ENCODE measurements around the gene FAF2.

FAF2 gene

DNA sequence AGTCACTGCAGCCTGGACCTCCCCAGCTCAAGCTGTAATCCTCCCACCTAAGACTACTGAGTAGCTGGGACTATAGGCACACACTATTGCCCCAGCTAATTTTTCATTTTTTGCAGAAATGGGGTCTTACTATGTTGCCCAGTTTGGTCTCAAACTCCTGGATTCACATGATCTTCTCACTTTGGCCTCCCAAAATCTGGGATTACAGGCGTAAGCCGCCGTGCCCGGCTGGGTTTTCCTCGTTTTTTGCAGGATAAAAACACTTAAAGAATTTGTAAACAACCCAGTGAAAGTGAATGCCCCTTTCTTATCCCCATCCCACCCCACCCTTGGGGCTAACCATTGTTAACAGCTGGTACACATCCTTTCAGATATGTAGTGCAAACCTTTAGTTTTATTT lies 39.6 kb upstream of the FAF2 start:
- H3K4ac ChIP-seq (ENCODE audit: low read depth in 1 of 2, low read length in 2 of 2): no peak overlapping the region
- no peak overlapping the region for H2BK120ac ChIP-seq (ENCODE audit: low read depth, low read length)
- no peak overlapping the region for H3K4me3 ChIP-seq (ENCODE audit: insufficient read depth in 1 of 2, low read depth in 1 of 2, low read length in 2 of 2)
- no peak overlapping the region for H2BK15ac ChIP-seq (ENCODE audit: low read depth, poor library complexity, severe bottlenecking)
- no peak overlapping the region for H4K8ac ChIP-seq (ENCODE audit: low read length)
- no peak for DNase-seq
- no peaks in the 10 kb centered on the region for H3K9me3 ChIP-seq (ENCODE audit: control insufficient read depth, low read length)
- peaks cover 28 to 46% of the 10 kb centered on the region in 2 experiments for H3K36me3 ChIP-seq (ENCODE audit: control insufficient read depth in 1 of 2, insufficient read depth in 2 of 2, low read depth in 1 of 2, low read length in 2 of 2)
- H3K79me1 ChIP-seq (replicated peaks; ENCODE audit: low read length, poor library complexity, severe bottlenecking): peaks cover 33% of the 10 kb centered on the region
- no peak overlapping the region for H2AK5ac ChIP-seq (ENCODE audit: low read length, severe bottlenecking)
- H3K27ac ChIP-seq (ENCODE audit: low read length, poor library complexity, severe bottlenecking): no peak overlapping the region
- H2BK12ac ChIP-seq (ENCODE audit: low read length in 2 of 2): no peak overlapping the region
- H3K9ac ChIP-seq (ENCODE audit: low read length): no peak overlapping the region
- H2AFZ ChIP-seq (ENCODE audit: low read depth, low read length): no peak overlapping the region
- no peaks in the 10 kb centered on the region for H3K27me3 ChIP-seq (ENCODE audit: control insufficient read depth in 1 of 2, insufficient read depth in 1 of 2, low read length in 2 of 2)
- WGBS: 86% methylated on average over 5 of the region's 5 CpGs
- H3K18ac ChIP-seq (ENCODE audit: low read depth in 1 of 2, low read length in 2 of 2): no peak overlapping the region
- no peak overlapping the region for H3K23ac ChIP-seq (ENCODE audit: low read length in 2 of 2)
- H2BK5ac ChIP-seq (ENCODE audit: low read depth, low read length, poor library complexity, severe bottlenecking): no peak overlapping the region
- peaks cover 12% of the 10 kb centered on the region for H3K4me1 ChIP-seq (ENCODE audit: control insufficient read depth, insufficient read depth, low read depth, low read length)
- H3K4me2 ChIP-seq (ENCODE audit: low read length, poor library complexity, severe bottlenecking): no peak overlapping the region
- no peak overlapping the region for H4K91ac ChIP-seq (ENCODE audit: low read length)
- no peak overlapping the region for H3K14ac ChIP-seq (ENCODE audit: low read length in 2 of 2)

DNA sequence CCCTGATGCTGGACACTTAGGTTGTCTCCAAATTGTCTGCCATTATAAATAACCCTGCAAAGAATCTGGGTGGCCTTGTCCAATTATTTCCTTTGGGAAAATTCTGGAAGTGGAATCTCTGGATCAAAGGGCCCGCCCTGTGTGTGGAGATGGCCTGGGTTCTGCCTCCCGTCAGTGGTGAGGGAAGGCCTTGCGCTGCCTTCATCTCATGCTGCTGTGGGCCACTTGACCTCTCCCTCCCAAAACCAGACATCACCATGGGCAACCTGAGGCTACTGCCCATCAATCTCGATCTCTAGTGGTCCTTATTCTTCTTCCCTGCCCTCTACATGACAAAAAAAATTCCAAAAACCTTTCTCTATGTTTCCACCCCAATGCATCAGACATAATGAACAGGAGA lies 38.4 kb upstream of the FAF2 start:
- H3K4ac ChIP-seq (ENCODE audit: low read depth in 1 of 2, low read length in 2 of 2): no peak overlapping the region
- H3K23ac ChIP-seq (ENCODE audit: low read length in 2 of 2): no peak overlapping the region
- H3K4me1 ChIP-seq (ENCODE audit: control insufficient read depth, insufficient read depth, low read depth, low read length): peaks cover 20% of the 10 kb centered on the region
- H4K8ac ChIP-seq (ENCODE audit: low read length): no peak overlapping the region
- no peak overlapping the region for H4K91ac ChIP-seq (ENCODE audit: low read length)
- no peak overlapping the region for H3K27ac ChIP-seq (ENCODE audit: low read length, poor library complexity, severe bottlenecking)
- H3K4me2 ChIP-seq (ENCODE audit: low read length, poor library complexity, severe bottlenecking): no peak overlapping the region
- no peaks in the 10 kb centered on the region for H3K27me3 ChIP-seq (ENCODE audit: control insufficient read depth in 1 of 2, insufficient read depth in 1 of 2, low read length in 2 of 2)
- H3K9ac ChIP-seq (ENCODE audit: low read length): no peak overlapping the region
- peaks cover 35% of the 10 kb centered on the region for H3K79me1 ChIP-seq (replicated peaks; ENCODE audit: low read length, poor library complexity, severe bottlenecking)
- H3K18ac ChIP-seq (ENCODE audit: low read depth in 1 of 2, low read length in 2 of 2): no peak overlapping the region
- H3K4me3 ChIP-seq (ENCODE audit: insufficient read depth in 1 of 2, low read depth in 1 of 2, low read length in 2 of 2): no peak overlapping the region
- H2BK12ac ChIP-seq (ENCODE audit: low read length in 2 of 2): no peak overlapping the region
- H2BK15ac ChIP-seq (ENCODE audit: low read depth, poor library complexity, severe bottlenecking): no peak overlapping the region
- H2AFZ ChIP-seq (ENCODE audit: low read depth, low read length): no peak overlapping the region
- DNase-seq: no peak
- no peak overlapping the region for H3K14ac ChIP-seq (ENCODE audit: low read length in 2 of 2)
- H2AK5ac ChIP-seq (ENCODE audit: low read length, severe bottlenecking): no peak overlapping the region
- H2BK120ac ChIP-seq (ENCODE audit: low read depth, low read length): no peak overlapping the region
- H2BK5ac ChIP-seq (ENCODE audit: low read depth, low read length, poor library complexity, severe bottlenecking): no peak overlapping the region
- no peaks in the 10 kb centered on the region for H3K9me3 ChIP-seq (ENCODE audit: control insufficient read depth, low read length)
- H3K36me3 ChIP-seq (ENCODE audit: control insufficient read depth in 1 of 2, insufficient read depth in 2 of 2, low read depth in 1 of 2, low read length in 2 of 2): peaks cover 28 to 39% of the 10 kb centered on the region in 2 experiments
- WGBS: 96% methylated on average over 4 of the region's 4 CpGs

- Histone ChIP-seq H3K4me3 (ENCODE audit: insufficient read depth in 1 of 2, low read depth in 1 of 2, low read length in 2 of 2) (no peak overlapping the region), H3K79me1 (replicated peaks; ENCODE audit: low read length, poor library complexity, severe bottlenecking) (peaks cover 38% of the 10 kb centered on the region), H3K23ac (ENCODE audit: low read length in 2 of 2) (no peak overlapping the region), H2BK15ac (ENCODE audit: low read depth, poor library complexity, severe bottlenecking) (no peak overlapping the region), H2AFZ (ENCODE audit: low read depth, low read length) (no peak overlapping the region), H4K8ac (ENCODE audit: low read length) (no peak overlapping the region), H3K9ac (ENCODE audit: low read length) (no peak overlapping the region), H3K4ac (ENCODE audit: low read depth in 1 of 2, low read length in 2 of 2) (no peak overlapping the region), H2BK5ac (ENCODE audit: low read depth, low read length, poor library complexity, severe bottlenecking) (no peak overlapping the region), H3K4me1 (ENCODE audit: control insufficient read depth, insufficient read depth, low read depth, low read length) (peaks cover 25% of the 10 kb centered on the region), H3K9me3 (ENCODE audit: control insufficient read depth, low read length) (no peaks in the 10 kb centered on the region), H2BK120ac (ENCODE audit: low read depth, low read length) (no peak overlapping the region), H3K18ac (ENCODE audit: low read depth in 1 of 2, low read length in 2 of 2) (no peak overlapping the region), H2AK5ac (ENCODE audit: low read length, severe bottlenecking) (no peak overlapping the region), H2BK12ac (ENCODE audit: low read length in 2 of 2) (no peak overlapping the region), H3K27me3 (ENCODE audit: control insufficient read depth in 1 of 2, insufficient read depth in 1 of 2, low read length in 2 of 2) (no peaks in the 10 kb centered on the region), H3K36me3 (ENCODE audit: control insufficient read depth in 1 of 2, insufficient read depth in 2 of 2, low read depth in 1 of 2, low read length in 2 of 2) (peaks cover 25 to 35% of the 10 kb centered on the region in 2 experiments), H4K91ac (ENCODE audit: low read length) (no peak overlapping the region), H3K14ac (ENCODE audit: low read length in 2 of 2) (no peak overlapping the region), H3K4me2 (ENCODE audit: low read length, poor library complexity, severe bottlenecking) (no peak overlapping the region), H3K27ac (ENCODE audit: low read length, poor library complexity, severe bottlenecking) (no peak overlapping the region)
- no peak for DNase-seq
- WGBS: 98% methylated on average over 5 of the region's 5 CpGs
Measured at GRCh38 chr5:176410486-176411180, 37.6 kb upstream of the FAF2 start.

- H3K14ac ChIP-seq (ENCODE audit: low read length in 2 of 2): no peak overlapping the region
- H3K4me1 ChIP-seq (ENCODE audit: control insufficient read depth, insufficient read depth, low read depth, low read length): peaks cover 32% of the 10 kb centered on the region
- no peak for DNase-seq
- no peaks in the 10 kb centered on the region for H3K9me3 ChIP-seq (ENCODE audit: control insufficient read depth, low read length)
- H3K4ac ChIP-seq (ENCODE audit: low read depth in 1 of 2, low read length in 2 of 2): peak overlapping the region in 1 of 2 experiments; percentile 40
- H3K4me3 ChIP-seq (ENCODE audit: insufficient read depth in 1 of 2, low read depth in 1 of 2, low read length in 2 of 2): peak overlapping the region in 1 of 2 experiments; percentile 5
- H4K91ac ChIP-seq (ENCODE audit: low read length): no peak overlapping the region
- no peak overlapping the region for H2BK15ac ChIP-seq (ENCODE audit: low read depth, poor library complexity, severe bottlenecking)
- H2BK120ac ChIP-seq (ENCODE audit: low read depth, low read length): no peak overlapping the region
- no peak overlapping the region for H3K4me2 ChIP-seq (ENCODE audit: low read length, poor library complexity, severe bottlenecking)
- H2BK12ac ChIP-seq (ENCODE audit: low read length in 2 of 2): no peak overlapping the region
- H3K18ac ChIP-seq (ENCODE audit: low read depth in 1 of 2, low read length in 2 of 2): no peak overlapping the region
- H2BK5ac ChIP-seq (ENCODE audit: low read depth, low read length, poor library complexity, severe bottlenecking): no peak overlapping the region
- H3K23ac ChIP-seq (ENCODE audit: low read length in 2 of 2): no peak overlapping the region
- no peak overlapping the region for H4K8ac ChIP-seq (ENCODE audit: low read length)
- H3K27ac ChIP-seq (ENCODE audit: low read length, poor library complexity, severe bottlenecking): no peak overlapping the region
- peaks cover 10 to 15% of the 10 kb centered on the region in 2 experiments for H3K36me3 ChIP-seq (ENCODE audit: control insufficient read depth in 1 of 2, insufficient read depth in 2 of 2, low read depth in 1 of 2, low read length in 2 of 2)
- peak overlapping the region; percentile 2 for H3K9ac ChIP-seq (ENCODE audit: low read length)
- no peaks in the 10 kb centered on the region for H3K27me3 ChIP-seq (ENCODE audit: control insufficient read depth in 1 of 2, insufficient read depth in 1 of 2, low read length in 2 of 2)
- WGBS: 94% methylated on average over 10 of the region's 10 CpGs
- no peak overlapping the region for H2AK5ac ChIP-seq (ENCODE audit: low read length, severe bottlenecking)
- H2AFZ ChIP-seq (ENCODE audit: low read depth, low read length): no peak overlapping the region
- peaks cover 35% of the 10 kb centered on the region for H3K79me1 ChIP-seq (replicated peaks; ENCODE audit: low read length, poor library complexity, severe bottlenecking)
Measured at GRCh38 chr5:176412517-176413254, 35.5 kb upstream of the FAF2 start.
